Measurements from ENCODE around the gene HSPD1.
A peak's percentile ranks its signal among the peaks of the same experiment; 100 is the strongest.
"Not testable (repeated sequence)": the region's sequence is repeated elsewhere in the genome, so short reads cannot be mapped to it uniquely, and the experiment has no call there.

Gene HSPD1

GRCh38 chr2:197496695-197497094 is 2.9 kb downstream of the HSPD1 start:
- no peak for DNase-seq

GRCh38 chr2:197495433-197496134 is 4.1 kb downstream of the HSPD1 start:
- DNase-seq = no peak

GRCh38 chr2:197487385-197487784 is 12.3 kb downstream of the HSPD1 start:
- no peak for DNase-seq

GRCh38 chr2:197486175-197486574 is 13.5 kb downstream of the HSPD1 start:
- no peak for DNase-seq

- not testable (repeated sequence) for DNase-seq
Measured at GRCh38 chr2:197484248-197484647, 15.4 kb downstream of the HSPD1 start.

DNA sequence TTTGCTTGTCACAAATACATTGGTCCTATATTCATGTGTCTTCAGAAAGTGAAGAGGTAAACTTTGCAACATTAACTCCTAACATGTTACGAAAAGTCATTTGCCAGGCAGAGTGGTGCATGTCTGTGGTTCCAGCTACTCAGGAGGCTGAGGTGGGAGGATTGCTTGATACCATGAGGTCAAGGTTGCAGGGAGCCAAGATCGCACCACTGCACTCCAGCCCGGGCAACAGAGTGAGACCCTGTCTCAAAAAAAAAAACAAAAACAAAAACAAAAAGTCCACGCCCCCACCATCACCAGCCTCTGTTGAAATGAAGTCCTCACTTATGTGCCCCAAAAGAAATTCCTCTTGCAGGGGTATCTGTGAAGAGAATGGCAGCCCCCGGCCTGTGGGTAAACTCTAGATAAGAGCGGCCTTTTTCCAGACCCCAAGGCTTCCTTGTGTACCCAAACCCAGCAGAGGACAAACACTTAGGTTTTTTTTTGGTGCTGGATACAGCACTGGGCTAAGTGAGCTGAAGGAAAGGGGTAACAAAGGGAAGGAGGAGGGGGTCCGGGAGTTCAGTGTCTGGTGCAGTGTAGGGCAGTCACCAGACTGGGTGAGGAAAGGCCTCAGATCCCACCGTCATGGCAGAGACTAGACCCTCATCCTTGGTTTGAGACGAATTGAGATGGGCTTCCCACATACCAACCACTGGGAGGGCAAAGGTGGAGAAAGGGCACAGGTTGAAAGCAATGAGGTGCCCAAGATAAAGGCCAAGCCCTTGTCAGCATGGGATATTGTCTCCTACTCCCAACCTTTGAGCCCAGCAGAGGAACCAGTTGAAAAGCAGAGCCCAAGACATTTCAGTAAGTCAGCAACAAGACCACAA is 19.2 kb downstream of the HSPD1 start:
- DNase-seq = no peak

DNA sequence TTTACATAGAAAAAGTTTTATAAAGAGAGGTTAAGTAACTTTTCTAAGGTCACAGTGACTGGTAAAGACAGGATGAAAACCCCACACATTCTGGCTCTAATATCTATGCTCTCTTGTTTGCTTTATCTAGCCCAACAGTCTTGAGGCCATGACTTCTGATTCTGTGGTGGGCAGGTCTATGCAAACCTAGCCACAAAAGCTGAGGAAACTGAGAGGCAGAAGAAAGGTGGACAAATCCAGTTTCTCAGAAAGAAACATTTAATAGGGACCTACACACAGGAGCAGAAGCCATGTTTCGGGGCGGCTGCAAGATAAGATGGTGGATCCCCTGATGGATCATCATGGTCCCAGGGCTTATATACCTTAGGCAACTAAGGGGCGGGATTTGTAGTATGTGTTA is 21.8 kb downstream of the HSPD1 start:
- no peak for DNase-seq

GRCh38 chr2:197472166-197472565 is 27.5 kb downstream of the HSPD1 start:
- no peak for DNase-seq

DNA sequence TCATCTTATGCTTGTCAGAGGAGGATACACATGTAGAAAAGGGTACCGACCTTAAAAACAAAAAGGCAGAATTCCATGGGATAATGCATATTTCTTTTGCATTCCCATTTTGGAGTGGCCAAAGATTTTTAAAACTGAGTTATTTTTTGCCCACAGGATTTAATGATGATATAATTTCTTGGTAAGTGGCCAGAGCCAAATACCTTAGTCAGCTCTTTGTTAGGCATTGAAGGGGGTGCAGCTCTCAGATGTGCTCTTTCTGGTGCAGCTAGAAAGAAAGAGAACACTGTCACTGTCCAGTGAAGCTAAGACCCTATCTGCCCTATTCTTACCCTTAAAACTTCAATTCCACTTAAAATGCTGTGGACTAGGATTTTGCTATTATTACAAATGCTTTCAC is 35.5 kb downstream of the HSPD1 start:
- DNase-seq = no peak

GRCh38 chr2:197461057-197461456 is 38.6 kb downstream of the HSPD1 start:
- DNase-seq = no peak

GRCh38 chr2:197460649-197461048 is 39.0 kb downstream of the HSPD1 start:
- no peak for DNase-seq

GRCh38 chr2:197455428-197455827 is 44.2 kb downstream of the HSPD1 start:
- no peak for DNase-seq

DNA sequence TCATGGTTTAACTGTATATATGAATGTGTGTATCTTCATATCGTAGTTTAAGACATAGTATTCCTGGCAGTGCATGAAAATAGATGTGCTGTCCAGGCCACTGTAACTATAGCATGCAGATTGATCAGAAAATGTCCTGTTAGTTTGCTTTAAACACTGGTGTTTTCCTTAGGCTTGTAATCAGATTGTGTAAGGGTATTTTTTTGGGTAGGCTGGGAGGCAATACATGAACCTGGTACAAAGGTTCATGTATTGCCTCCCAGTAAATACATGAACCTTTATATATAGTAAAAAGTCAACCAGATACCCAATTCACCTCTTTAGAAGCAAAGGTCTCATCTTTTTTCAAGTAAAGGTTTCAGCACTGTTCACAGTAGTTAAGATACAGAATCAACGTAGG is 44.7 kb downstream of the HSPD1 start:
- no peak for DNase-seq

- no peak for DNase-seq
Measured at GRCh38 chr2:197453914-197454398, 45.7 kb downstream of the HSPD1 start.

DNA sequence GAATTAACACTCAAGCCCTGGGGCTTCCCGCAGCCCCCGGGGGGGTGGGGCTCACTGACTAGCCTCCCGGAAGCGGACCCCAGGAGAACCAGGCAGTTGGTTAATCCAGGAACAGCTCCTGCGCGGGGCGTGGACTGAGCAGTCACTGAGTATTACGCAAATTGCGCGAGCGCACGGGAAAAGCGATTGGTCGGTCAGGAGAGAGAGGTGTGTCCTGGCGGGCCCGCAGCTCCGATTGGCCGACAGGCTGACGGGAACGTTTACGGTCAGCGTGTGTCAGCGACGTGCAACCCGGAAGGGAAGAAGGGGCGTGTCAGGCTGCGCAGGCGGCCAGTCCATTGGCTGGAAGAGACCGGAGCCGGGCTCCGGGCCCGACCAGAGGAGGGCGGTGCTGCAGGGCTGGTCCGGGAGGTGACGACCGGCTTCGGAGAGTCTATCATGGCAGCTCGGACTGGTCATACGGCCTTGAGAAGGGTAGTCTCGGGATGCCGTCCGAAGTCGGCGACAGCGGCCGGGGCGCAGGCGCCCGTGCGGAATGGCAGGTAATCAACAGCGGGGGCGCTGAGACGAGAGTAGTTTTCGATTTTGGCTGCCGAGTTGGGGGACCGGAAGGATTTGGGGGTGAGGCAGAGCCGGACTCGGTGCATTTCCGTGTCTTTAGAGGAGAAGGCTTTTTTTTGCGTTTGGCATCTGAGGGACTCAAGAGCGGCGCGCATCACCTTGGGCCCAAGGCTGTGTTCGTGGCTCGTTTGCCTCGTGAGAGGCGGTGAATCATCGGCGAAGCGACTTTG is 46.3 kb downstream of the HSPD1 start, which contains the start of gene COQ10B:
TSS of gene COQ10B (plus strand) at position 430 of the 791 bp plus-strand sequence. CDS start at position 439, 9 bp downstream.
- peak; percentile 99 to 100 (median 99) for DNase-seq

GRCh38 chr2:197452754-197453122 is 46.9 kb downstream of the HSPD1 start:
- no peak for DNase-seq

DNA sequence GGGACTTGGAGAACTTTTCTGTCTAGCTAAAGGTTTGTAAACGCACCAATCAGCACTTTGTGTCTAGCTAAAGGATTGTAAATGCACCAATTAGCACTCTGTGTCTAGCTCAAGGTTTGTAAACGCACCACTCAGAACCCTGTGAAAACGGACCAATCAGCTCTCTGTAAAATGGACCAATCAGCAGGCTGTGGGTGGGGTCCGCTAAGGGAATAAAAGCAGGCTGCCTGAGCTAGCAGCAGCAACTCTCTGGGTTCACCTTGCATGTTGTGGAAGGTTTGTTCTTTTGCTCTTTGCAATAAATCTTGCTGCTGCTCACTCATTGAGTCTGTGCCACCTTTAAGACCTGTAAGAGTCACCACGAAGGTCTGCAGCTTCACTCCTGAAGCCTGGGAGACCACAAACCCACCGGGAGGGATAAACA is 48.7 kb downstream of the HSPD1 start:
- not testable (repeated sequence) for DNase-seq

DNA sequence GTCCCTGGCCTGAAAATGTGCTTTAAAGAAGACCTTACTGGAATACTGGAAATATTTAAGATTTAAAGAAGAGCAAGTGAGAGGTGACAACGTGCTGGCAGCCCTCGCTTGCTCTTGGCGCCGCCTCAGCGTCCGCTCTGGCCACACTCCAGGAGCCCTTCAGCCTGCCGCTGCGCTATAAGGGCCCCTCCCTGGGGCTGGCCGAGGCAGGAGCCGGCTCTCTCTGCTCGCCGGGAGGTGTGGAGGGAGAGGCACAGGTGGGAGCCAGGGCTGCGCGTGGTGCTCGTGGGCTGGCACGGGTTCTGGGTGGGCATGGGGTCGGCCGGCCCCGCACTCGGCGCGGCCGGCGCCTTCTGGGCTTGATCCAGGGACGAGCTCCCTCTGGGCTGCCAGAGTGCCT is 49.2 kb downstream of the HSPD1 start:
- no peak for DNase-seq

DNA sequence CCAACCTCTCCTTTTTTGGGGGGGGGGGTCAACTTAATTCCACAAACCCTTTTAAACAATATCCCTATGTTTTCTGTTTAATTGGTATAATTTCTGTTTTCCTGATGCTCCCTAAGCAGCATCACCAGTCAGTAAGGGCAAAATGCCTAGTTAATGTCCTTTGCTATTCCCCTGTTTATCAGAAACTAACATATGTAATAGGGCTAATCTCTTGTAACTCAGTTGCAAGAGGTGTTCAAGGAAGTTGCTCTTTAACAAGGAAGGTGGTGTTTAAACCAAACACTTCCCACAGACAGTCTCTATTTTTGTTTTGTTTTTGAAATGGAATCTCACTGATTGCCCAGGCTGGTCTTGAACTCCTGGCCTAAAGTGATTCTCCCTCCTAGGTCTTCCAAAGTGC is 52.8 kb downstream of the HSPD1 start:
- no peak for DNase-seq

GRCh38 chr2:197445746-197446145 is 53.9 kb downstream of the HSPD1 start:
- DNase-seq = no peak

- DNase-seq = peak; percentile 59 to 76 (median 62)
Measured at GRCh38 chr2:197442857-197443256, 56.8 kb downstream of the HSPD1 start.

DNA sequence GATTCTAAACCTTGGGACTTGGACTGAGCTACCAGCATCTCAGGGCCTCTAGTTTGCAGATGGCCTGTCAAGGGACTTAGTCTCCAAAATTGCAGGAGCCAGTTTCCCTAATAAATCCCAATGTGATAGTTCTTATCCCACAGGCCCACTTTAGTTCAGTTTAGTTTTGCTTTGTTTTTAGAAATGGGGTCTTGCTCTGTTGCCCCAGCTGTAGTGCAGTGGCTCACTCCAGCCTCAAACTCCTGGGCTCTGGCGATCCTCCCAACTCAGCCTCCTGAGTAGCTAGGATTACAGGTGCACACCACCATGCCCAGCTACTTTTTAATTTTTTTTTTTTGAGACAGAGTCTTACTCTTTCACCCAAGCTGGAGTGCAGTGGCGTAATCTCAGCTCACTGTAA is 62.3 kb downstream of the HSPD1 start:
- no peak for DNase-seq

Measured in suppressor macrophage treated with lipopolysaccharide for 1 hour (primary cell).